Thyroid gland (tissue), 4 donors: ENCODE data around the gene PSMB11.

Experiments used
- POLR2A ChIP-seq, 2 donors: fragments of 450-650 bp; IDR thresholded peaks; one replicate each; pipeline ENCODE4 v1.6.1; 2017; ENCODE audit warnings: antibody characterized with exemption in 2 of 2, mild to moderate bottlenecking in 2 of 2, moderate library complexity in 1 of 2
- TF ChIP-seq, protein P1 (sequence below), 6 experiments: fragments of 200-600 bp in 3 of 6; fragments of 450-650 bp in 3 of 6; sonication (generic) in 3 of 6; IDR thresholded peaks; one replicate each; pipeline ENCODE4 v1.5.1; 2016 to 2019; ENCODE audit warnings: antibody characterized with exemption in 6 of 6, mild to moderate bottlenecking in 2 of 6, inconsistent platforms in 1 of 6, moderate library complexity in 1 of 6

- TF ChIP-seq, protein P1, sequence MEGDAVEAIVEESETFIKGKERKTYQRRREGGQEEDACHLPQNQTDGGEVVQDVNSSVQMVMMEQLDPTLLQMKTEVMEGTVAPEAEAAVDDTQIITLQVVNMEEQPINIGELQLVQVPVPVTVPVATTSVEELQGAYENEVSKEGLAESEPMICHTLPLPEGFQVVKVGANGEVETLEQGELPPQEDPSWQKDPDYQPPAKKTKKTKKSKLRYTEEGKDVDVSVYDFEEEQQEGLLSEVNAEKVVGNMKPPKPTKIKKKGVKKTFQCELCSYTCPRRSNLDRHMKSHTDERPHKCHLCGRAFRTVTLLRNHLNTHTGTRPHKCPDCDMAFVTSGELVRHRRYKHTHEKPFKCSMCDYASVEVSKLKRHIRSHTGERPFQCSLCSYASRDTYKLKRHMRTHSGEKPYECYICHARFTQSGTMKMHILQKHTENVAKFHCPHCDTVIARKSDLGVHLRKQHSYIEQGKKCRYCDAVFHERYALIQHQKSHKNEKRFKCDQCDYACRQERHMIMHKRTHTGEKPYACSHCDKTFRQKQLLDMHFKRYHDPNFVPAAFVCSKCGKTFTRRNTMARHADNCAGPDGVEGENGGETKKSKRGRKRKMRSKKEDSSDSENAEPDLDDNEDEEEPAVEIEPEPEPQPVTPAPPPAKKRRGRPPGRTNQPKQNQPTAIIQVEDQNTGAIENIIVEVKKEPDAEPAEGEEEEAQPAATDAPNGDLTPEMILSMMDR (IDR thresholded peaks at IDR 0.05) = no peak
- TF ChIP-seq POLR2A (IDR thresholded peaks at IDR 0.05) = no peak
Measured at GRCh38 chr14:23071921-23072539, 30.0 kb downstream of the PSMB11 start.
